ENCODE measurements around the gene TREM2.

- TF ChIP-seq CTCF (IDR thresholded peaks at IDR 0.05; ENCODE audit: insufficient read depth, low read depth, low read length) (no peak), EZH2 (IDR thresholded peaks at IDR 0.05; ENCODE audit: insufficient read depth, low read length) (no peak)
Observed at GRCh38 chr6:41191569-41191968, 28.7 kb upstream of the TREM2 start.

All from astrocyte (in vitro differentiated cells and primary cell).